ENCODE measurements around the gene BCL2L2.
"Not testable (repeated sequence)": the region's sequence is repeated elsewhere in the genome, so short reads cannot be mapped to it uniquely, and the experiment has no call there.

DNA sequence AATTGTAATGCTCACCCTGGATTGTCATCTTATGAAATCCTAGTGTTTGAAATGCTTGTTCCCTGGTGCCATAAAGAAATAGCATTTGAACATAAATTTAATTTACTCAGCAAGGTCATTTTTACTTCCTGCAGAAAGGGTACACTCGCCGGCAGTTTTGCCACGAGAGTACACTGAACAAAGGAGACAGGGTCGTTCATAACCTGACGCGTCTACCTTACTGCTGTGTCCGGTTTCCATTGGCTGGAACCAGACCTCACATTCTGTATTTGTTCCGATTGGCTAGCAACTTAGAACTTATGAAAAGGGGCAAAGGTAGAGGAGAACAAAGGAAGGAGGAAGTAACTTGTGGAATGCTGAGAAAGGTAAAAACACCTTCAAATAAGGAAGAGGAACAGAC is 45.8 kb upstream of the BCL2L2 start:
- TF ChIP-seq, protein P1, sequence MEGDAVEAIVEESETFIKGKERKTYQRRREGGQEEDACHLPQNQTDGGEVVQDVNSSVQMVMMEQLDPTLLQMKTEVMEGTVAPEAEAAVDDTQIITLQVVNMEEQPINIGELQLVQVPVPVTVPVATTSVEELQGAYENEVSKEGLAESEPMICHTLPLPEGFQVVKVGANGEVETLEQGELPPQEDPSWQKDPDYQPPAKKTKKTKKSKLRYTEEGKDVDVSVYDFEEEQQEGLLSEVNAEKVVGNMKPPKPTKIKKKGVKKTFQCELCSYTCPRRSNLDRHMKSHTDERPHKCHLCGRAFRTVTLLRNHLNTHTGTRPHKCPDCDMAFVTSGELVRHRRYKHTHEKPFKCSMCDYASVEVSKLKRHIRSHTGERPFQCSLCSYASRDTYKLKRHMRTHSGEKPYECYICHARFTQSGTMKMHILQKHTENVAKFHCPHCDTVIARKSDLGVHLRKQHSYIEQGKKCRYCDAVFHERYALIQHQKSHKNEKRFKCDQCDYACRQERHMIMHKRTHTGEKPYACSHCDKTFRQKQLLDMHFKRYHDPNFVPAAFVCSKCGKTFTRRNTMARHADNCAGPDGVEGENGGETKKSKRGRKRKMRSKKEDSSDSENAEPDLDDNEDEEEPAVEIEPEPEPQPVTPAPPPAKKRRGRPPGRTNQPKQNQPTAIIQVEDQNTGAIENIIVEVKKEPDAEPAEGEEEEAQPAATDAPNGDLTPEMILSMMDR (IDR thresholded peaks at IDR 0.05; ENCODE audit: low read length): not testable (repeated sequence)
- TF ChIP-seq EZH2 (IDR thresholded peaks at IDR 0.05; ENCODE audit: borderline replicate concordance, low read length): not testable (repeated sequence)
